ENCODE results near the gene CPE. TPM values are rescaled to one million over a fixed set of nuclear protein-coding genes. Genes with fewer than 3 reads are reported as not detected.

CPE gene
- polyA plus RNA-seq, 1 donor (not counting 4 experiments of a cell fraction or from before 2014, with no cell fraction given): 1.9 TPM

GRCh38 chr4:165410214-165410613 lies 31.4 kb downstream of the CPE start:
- dilution Hi-C loops (cut with MboI; ENCODE audit: extremely low pct_ligation_motif_present, low sequenced_read_pairs): no loop called here
- Histone ChIP-seq H3K27me3 (ENCODE audit: control insufficient read depth, extremely low read depth, insufficient read depth, low read length) (no peaks in the 10 kb centered on the region), H3K4me1 (ENCODE audit: control insufficient read depth, extremely low read depth, insufficient read depth, low read length) (no peaks in the 10 kb centered on the region), H4K20me1 (ENCODE audit: control insufficient read depth, extremely low read depth, insufficient read depth, low read length) (no peaks in the 10 kb centered on the region), H3K9ac (ENCODE audit: control insufficient read depth, extremely low read depth, insufficient read depth, low read length) (no peak overlapping the region), H3K27ac (ENCODE audit: control insufficient read depth, insufficient read depth, low read length) (no peak overlapping the region), H3K79me2 (ENCODE audit: control insufficient read depth, insufficient read depth, low read length) (no peaks in the 10 kb centered on the region), H3K9me1 (ENCODE audit: control insufficient read depth, extremely low read depth, insufficient read depth, low read length) (no peaks in the 10 kb centered on the region), H3K4me2 (ENCODE audit: control insufficient read depth, extremely low read depth, insufficient read depth, low read depth, low read length) (no peak overlapping the region), H3K9me3 (ENCODE audit: control insufficient read depth, low read depth, low read length) (no peaks in the 10 kb centered on the region), H3K36me3 (ENCODE audit: control insufficient read depth in 2 of 2, extremely low read depth in 1 of 2, insufficient read depth in 2 of 2, low read length in 2 of 2) (no peaks in the 10 kb centered on the region), H2AFZ (ENCODE audit: control insufficient read depth, low read length) (no peak overlapping the region), H3K4me3 (ENCODE audit: control insufficient read depth in 2 of 3, extremely low read depth in 1 of 3, insufficient read depth in 2 of 3, low read depth in 1 of 3, low read length in 3 of 3) (no peak overlapping the region)
- FAIRE-seq (no peak), DNase-seq (ENCODE audit: low read depth, low spot score) (no peak)
- TF ChIP-seq EZH2 (IDR thresholded peaks at IDR 0.05; ENCODE audit: low read length): no peak
- TF ChIP-seq CTCF (optimal IDR thresholded peaks at IDR 0.05 in 1 of 3, IDR thresholded peaks at IDR 0.05 in 1 of 3, conservative IDR thresholded peaks at IDR 0.05 in 1 of 3; ENCODE audit: extremely low read depth in 1 of 3, insufficient read depth in 2 of 3, low read length in 3 of 3): no peak

- Histone ChIP-seq H3K79me2 (ENCODE audit: control insufficient read depth, insufficient read depth, low read length) (no peaks in the 10 kb centered on the region), H3K9ac (ENCODE audit: control insufficient read depth, extremely low read depth, insufficient read depth, low read length) (no peak overlapping the region), H3K4me2 (ENCODE audit: control insufficient read depth, extremely low read depth, insufficient read depth, low read depth, low read length) (no peak overlapping the region), H3K36me3 (ENCODE audit: control insufficient read depth in 2 of 2, extremely low read depth in 1 of 2, insufficient read depth in 2 of 2, low read length in 2 of 2) (no peaks in the 10 kb centered on the region), H2AFZ (ENCODE audit: control insufficient read depth, low read length) (no peak overlapping the region), H3K9me1 (ENCODE audit: control insufficient read depth, extremely low read depth, insufficient read depth, low read length) (no peaks in the 10 kb centered on the region), H3K9me3 (ENCODE audit: control insufficient read depth, low read depth, low read length) (no peaks in the 10 kb centered on the region), H4K20me1 (ENCODE audit: control insufficient read depth, extremely low read depth, insufficient read depth, low read length) (no peaks in the 10 kb centered on the region), H3K27ac (ENCODE audit: control insufficient read depth, insufficient read depth, low read length) (no peak overlapping the region), H3K27me3 (ENCODE audit: control insufficient read depth, extremely low read depth, insufficient read depth, low read length) (no peaks in the 10 kb centered on the region), H3K4me3 (ENCODE audit: control insufficient read depth in 2 of 3, extremely low read depth in 1 of 3, insufficient read depth in 2 of 3, low read depth in 1 of 3, low read length in 3 of 3) (no peak overlapping the region), H3K4me1 (ENCODE audit: control insufficient read depth, extremely low read depth, insufficient read depth, low read length) (no peaks in the 10 kb centered on the region)
- dilution Hi-C loops (cut with MboI; ENCODE audit: extremely low pct_ligation_motif_present, low sequenced_read_pairs): no loop called here
- no peak for DNase-seq (ENCODE audit: low read depth, low spot score)
- no peak for FAIRE-seq
- TF ChIP-seq EZH2 (IDR thresholded peaks at IDR 0.05; ENCODE audit: low read length) (no peak), CTCF (optimal IDR thresholded peaks at IDR 0.05 in 1 of 3, IDR thresholded peaks at IDR 0.05 in 1 of 3, conservative IDR thresholded peaks at IDR 0.05 in 1 of 3; ENCODE audit: extremely low read depth in 1 of 3, insufficient read depth in 2 of 3, low read length in 3 of 3) (no peak)
Observed at GRCh38 chr4:165415910-165416309, 37.1 kb downstream of the CPE start.

All from keratinocyte (primary cell).